BJ (cell line): Measurements from ENCODE around the gene FCF1. TPM values are rescaled to one million over a fixed set of nuclear protein-coding genes. Genes with fewer than 3 reads are reported as not detected.
"Not testable (repeated sequence)": the region's sequence is repeated elsewhere in the genome, so short reads cannot be mapped to it uniquely, and the experiment has no call there.

Experiments used
- CTCF ChIA-PET: fragments of 350-600 bp; formaldehyde crosslinking; extraction: SDS; loops from one replicate; lab custom pipeline; 2021; ENCODE audit warnings: antibody characterized with exemption, inconsistent platforms; lab: Yijun Ruan, JAX
- POLR2A ChIA-PET: fragments of 300-600 bp; sonication (Branson Sonifier 250); formaldehyde crosslinking; extraction: SDS; loops from one replicate; lab custom pipeline; 2021; ENCODE audit warnings: antibody characterized with exemption; lab: Charles Lee
- DNase-seq: peaks from one replicate; pipeline ENCODE4 v3.0.0-alpha.2; 2011; ENCODE audit warnings: low read depth
- H3K27me3 ChIP-seq: 2 replicates; pipeline ENCODE4 v1.6.0; 2011; ENCODE audit warnings: low read length; ENCODE audit not compliant: control insufficient read depth, insufficient read depth
- H3K36me3 ChIP-seq: 2 replicates; pipeline ENCODE4 v1.5.1; 2011; ENCODE audit warnings: low read length; ENCODE audit not compliant: control insufficient read depth, insufficient read depth
- H3K4me3 ChIP-seq: 2 replicates; pipeline ENCODE4 v1.5.1; 2011; ENCODE audit warnings: low read depth, mild to moderate bottlenecking, control low read depth, low read length
- polyA plus RNA-seq: library from polyadenylated mRNA; depleted of rRNA; stranded (reverse); fragments of >200 nt; gene quantifications from 2 replicates; pipeline ENCODE4 v1.2.3, GENCODE V29; 2011
- TF ChIP-seq, protein P1 (sequence below): IDR thresholded peaks from 2 replicates; pipeline ENCODE4 v1.5.1; 2011; ENCODE audit warnings: low read depth, mild to moderate bottlenecking, control low read depth, inconsistent platforms, low read length, moderate library complexity; ENCODE audit not compliant: insufficient read depth

Gene FCF1
- polyA plus RNA-seq, 1 experiment = 30.6 TPM

DNA sequence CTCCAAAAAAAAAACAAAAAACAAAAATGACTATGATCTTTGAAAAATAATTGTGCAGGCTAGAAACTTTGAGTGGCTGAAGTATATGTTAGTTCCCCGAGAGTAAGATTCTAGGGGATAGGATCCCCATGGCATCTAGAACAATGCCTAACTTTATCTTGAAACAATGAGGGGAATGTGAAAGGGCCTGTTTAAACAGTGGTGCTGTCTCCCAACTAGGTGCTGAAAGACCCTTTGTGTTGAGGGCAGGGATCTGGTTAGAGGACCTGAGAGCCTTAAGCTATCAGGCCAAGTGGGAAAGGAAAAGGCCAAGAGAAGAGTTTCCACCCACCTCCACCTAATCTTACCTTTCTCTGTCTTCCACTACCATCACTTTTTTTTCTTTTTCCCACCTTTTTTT lies 43.4 kb downstream of the FCF1 start:
- POLR2A ChIA-PET = no interaction called here
- CTCF ChIA-PET = no interaction called here
- TF ChIP-seq, protein P1, sequence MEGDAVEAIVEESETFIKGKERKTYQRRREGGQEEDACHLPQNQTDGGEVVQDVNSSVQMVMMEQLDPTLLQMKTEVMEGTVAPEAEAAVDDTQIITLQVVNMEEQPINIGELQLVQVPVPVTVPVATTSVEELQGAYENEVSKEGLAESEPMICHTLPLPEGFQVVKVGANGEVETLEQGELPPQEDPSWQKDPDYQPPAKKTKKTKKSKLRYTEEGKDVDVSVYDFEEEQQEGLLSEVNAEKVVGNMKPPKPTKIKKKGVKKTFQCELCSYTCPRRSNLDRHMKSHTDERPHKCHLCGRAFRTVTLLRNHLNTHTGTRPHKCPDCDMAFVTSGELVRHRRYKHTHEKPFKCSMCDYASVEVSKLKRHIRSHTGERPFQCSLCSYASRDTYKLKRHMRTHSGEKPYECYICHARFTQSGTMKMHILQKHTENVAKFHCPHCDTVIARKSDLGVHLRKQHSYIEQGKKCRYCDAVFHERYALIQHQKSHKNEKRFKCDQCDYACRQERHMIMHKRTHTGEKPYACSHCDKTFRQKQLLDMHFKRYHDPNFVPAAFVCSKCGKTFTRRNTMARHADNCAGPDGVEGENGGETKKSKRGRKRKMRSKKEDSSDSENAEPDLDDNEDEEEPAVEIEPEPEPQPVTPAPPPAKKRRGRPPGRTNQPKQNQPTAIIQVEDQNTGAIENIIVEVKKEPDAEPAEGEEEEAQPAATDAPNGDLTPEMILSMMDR = no peak
- Histone ChIP-seq H3K27me3 (no peaks in the 10 kb centered on the region), H3K36me3 (no peaks in the 10 kb centered on the region), H3K4me3 (no peak overlapping the region)
- no peak for DNase-seq

DNA sequence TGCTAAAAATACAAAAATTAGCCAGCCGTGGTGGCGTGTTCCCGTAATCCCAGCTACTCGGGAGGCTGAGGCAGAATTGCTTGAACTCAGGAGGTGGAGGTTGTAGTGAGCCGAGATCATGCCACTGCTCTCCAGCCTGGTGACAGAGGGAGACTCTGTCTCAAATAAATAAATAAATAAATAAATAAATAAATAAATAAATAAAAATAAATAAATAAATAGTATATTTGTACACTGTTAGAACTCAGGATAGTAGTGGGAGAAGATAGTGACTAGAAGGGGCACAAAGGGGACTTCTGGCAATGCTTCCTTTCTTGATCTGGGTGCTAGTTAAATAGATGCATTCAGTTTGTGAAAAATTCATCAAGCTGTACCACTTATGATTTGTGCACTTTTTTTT lies 45.6 kb downstream of the FCF1 start:
- H3K27me3 ChIP-seq, H3K36me3 ChIP-seq, POLR2A ChIA-PET, DNase-seq, H3K4me3 ChIP-seq: not testable (repeated sequence)
- CTCF ChIA-PET = interaction anchor here (1.2 to 1.5 kb wide), 2 partner anchors 145 to 146 kb away, joined by 3 to 7 read pairs; partner anchors contain the start of gene LTBP2

DNA sequence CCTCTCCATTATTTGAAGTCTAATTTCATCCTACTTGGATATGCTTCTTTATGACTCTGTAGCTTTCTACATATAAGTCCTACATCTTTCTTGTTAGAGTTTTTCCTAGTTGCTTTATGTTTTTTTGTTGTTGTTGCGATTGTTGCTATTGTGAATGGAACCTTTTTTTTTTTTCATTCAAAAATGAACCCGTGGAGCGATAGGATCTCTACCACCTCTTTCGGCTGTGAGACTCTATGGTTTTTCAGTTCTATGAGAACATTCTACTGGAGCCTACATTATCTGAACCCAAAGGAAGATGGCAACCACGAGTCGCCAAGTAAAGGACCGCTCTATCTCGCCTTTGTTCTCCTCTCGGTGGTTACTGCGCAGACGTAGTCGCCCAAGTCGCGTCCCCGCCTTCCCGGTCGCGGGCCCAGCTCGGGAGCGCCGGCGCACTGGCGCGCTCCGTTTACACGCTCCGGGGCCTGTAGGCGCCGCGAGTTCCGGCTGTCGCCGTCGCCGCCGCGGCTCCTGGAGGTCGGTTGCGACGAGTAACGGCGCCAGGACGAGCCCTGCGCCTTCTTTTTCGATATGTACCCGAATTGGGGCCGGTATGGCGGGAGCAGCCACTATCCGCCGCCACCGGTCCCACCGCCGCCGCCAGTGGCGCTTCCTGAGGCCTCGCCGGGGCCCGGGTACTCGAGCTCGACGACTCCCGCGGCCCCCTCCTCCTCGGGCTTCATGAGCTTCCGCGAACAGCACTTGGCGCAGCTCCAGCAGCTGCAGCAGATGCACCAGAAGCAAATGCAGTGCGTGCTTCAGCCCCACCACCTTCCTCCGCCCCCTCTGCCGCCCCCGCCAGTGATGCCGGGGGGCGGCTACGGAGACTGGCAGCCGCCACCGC lies 50.2 kb downstream of the FCF1 start, which contains the start of gene YLPM1:
YLPM1 (plus strand) TSS at position 400 of the 886 bp plus-strand sequence; CDS start at position 574, 174 bp downstream.
- POLR2A ChIA-PET = no interaction called here
- CTCF ChIA-PET = interaction anchor here (0.7 to 3.5 kb wide), 10 partner anchors 11 to 261 kb away, joined by 3 to 26 read pairs (median 4); partner anchors contain the start of gene LTBP2

DNA sequence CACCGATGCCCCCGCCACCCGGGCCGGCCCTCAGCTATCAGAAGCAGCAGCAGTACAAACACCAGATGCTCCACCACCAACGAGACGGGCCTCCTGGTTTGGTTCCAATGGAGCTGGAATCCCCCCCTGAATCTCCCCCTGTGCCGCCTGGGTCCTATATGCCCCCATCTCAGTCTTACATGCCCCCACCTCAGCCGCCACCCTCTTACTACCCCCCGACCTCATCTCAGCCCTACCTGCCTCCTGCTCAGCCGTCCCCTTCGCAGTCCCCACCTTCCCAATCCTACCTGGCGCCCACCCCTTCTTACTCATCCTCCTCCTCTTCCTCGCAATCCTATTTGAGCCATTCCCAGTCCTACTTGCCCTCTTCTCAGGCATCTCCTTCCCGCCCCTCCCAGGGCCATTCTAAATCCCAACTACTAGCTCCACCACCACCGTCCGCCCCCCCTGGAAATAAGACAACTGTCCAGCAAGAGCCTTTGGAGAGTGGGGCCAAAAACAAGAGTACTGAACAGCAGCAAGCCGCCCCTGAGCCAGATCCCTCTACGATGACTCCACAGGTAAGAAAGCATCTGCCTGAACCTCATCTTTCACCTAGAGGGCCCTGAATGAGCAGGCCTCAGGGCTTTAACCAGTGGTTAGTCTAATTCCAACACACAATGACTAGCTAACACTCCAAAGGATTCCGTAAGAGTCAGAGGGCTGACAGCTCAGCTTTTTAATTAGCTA lies 51.0 kb downstream of the FCF1 start:
- no peak for DNase-seq
- no peaks in the 10 kb centered on the region for H3K36me3 ChIP-seq
- H3K27me3 ChIP-seq = no peaks in the 10 kb centered on the region
- peak overlapping the region; percentile 96 for H3K4me3 ChIP-seq
- TF ChIP-seq, protein P1 = no peak
- CTCF ChIA-PET = interaction anchor here (1.1 to 3.5 kb wide), 8 partner anchors 15 to 262 kb away, joined by 4 to 26 read pairs (median 4); partner anchors contain the start of gene LTBP2
- POLR2A ChIA-PET = no interaction called here

More for the DNA sequence above, 50.2 kb downstream of the FCF1 start, which contains the start of gene YLPM1:
- Histone ChIP-seq H3K27me3 (no peaks in the 10 kb centered on the region), H3K36me3 (no peaks in the 10 kb centered on the region), H3K4me3 (peak within 1 kb of the TSS; percentile 96)
- peak; percentile 78 for DNase-seq
- TF ChIP-seq, protein P1 = peak; percentile 67

DNA sequence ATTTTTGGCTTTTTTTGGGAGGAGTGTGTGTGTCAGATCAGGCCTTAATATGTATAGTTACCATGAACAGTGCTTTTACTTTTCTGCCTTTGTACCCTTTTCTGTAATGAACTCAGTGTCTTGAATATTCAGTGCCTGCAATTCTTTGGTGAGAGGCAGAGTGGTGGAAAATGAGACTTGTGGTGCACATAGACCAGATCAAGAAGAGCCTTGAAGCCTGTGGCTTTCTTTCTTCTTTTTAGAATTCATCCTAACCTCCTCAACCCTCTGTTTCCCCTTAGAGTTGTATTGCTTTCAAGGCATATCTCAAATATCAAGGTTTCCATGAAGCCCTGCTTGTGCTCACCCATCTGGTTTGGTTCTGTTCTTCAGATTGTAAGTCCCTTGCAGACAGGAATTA lies 52.8 kb downstream of the FCF1 start:
- Histone ChIP-seq H3K27me3 (no peaks in the 10 kb centered on the region), H3K4me3 (peak overlapping the region; percentile 96), H3K36me3 (no peaks in the 10 kb centered on the region)
- TF ChIP-seq, protein P1 = no peak
- POLR2A ChIA-PET = no interaction called here
- no peak for DNase-seq
- CTCF ChIA-PET = no interaction called here
